Naive thymus-derived CD4-positive, alpha-beta T cell (primary cell): ENCODE measurements around the gene ZBTB21. TPM values are rescaled to one million over a fixed set of nuclear protein-coding genes. Genes with fewer than 3 reads are reported as not detected.

ENCODE experiments used
- ATAC-seq: fragments of 150-1000 bp; cut with Tn5 transposase; 2 replicates; pipeline ENCODE4 v1.10.0; 2021; ENCODE audit warnings: mild to moderate bottlenecking, moderate library complexity
- CTCF ChIA-PET: fragments of 350-600 bp; sonication (Branson Sonifier 250); formaldehyde crosslinking; loops from one replicate; lab custom pipeline; 2021; ENCODE audit warnings: antibody characterized with exemption; lab: Charles Lee
- POLR2A ChIA-PET: fragments of 350-600 bp; sonication (Branson Sonifier 250); formaldehyde crosslinking; loops from one replicate; lab custom pipeline; 2021; ENCODE audit warnings: antibody characterized with exemption, inconsistent platforms; lab: Charles Lee
- DNase-seq, 9 donors: peaks; one replicate each; pipeline versions ENCODE4 v3.0.0 to v3.0.0-alpha.2; 2020 to 2022; ENCODE audit warnings: mixed read lengths in 1 of 9
- H3K27ac ChIP-seq: one replicate; pipeline ENCODE4 v1.7.0; 2013; ENCODE audit warnings: mild to moderate bottlenecking, low read depth, low read length, moderate library complexity
- H3K27me3 ChIP-seq, 2 donors: one replicate each; pipeline ENCODE4 v1.7.0; 2013; ENCODE audit warnings: low read length in 2 of 2, mild to moderate bottlenecking in 2 of 2, moderate library complexity in 2 of 2; ENCODE audit not compliant: control insufficient read depth in 2 of 2, insufficient read depth in 2 of 2
- H3K36me3 ChIP-seq, 3 experiments: 1 replicate in 2 of 3; 2 replicates in 1 of 3; pipeline ENCODE4 v1.7.0; 2013; ENCODE audit warnings: low read length in 3 of 3, mild to moderate bottlenecking in 3 of 3, moderate library complexity in 1 of 3; ENCODE audit not compliant: insufficient read depth in 3 of 3, control insufficient read depth in 2 of 3
- H3K4me1 ChIP-seq, 2 donors: one replicate each; pipeline ENCODE4 v1.7.0; 2013; ENCODE audit warnings: low read length in 2 of 2, mild to moderate bottlenecking in 2 of 2, moderate library complexity in 1 of 2; ENCODE audit not compliant: control insufficient read depth in 2 of 2, insufficient read depth in 2 of 2
- H3K4me3 ChIP-seq: 2 replicates; pipeline ENCODE4 v1.7.0; 2013; ENCODE audit warnings: mild to moderate bottlenecking, low read length
- H3K9me3 ChIP-seq, 3 experiments: 1 replicate in 2 of 3; 2 replicates in 1 of 3; pipeline ENCODE4 v1.7.0; 2013; ENCODE audit warnings: low read length in 3 of 3; ENCODE audit not compliant: control insufficient read depth in 2 of 3
- H3K27ac Mint-ChIP-seq, 9 donors: one replicate each; pipeline ENCODE4 v1.8.0; 2020 to 2022; ENCODE audit warnings: mixed read lengths in 9 of 9, mild to moderate bottlenecking in 8 of 9, moderate library complexity in 5 of 9, inconsistent platforms in 2 of 9
- H3K27me3 Mint-ChIP-seq, 5 donors: one replicate each; pipeline ENCODE4 v1.8.0; 2021 to 2022; ENCODE audit warnings: mixed read lengths in 5 of 5, mild to moderate bottlenecking in 1 of 5
- H3K36me3 Mint-ChIP-seq, 5 donors: one replicate each; pipeline ENCODE4 v1.8.0; 2020 to 2022; ENCODE audit warnings: mixed read lengths in 5 of 5, mild to moderate bottlenecking in 3 of 5, inconsistent platforms in 1 of 5
- H3K4me1 Mint-ChIP-seq, 7 donors: one replicate each; pipeline ENCODE4 v1.8.0; 2020 to 2022; ENCODE audit warnings: mixed read lengths in 7 of 7, mild to moderate bottlenecking in 3 of 7, inconsistent platforms in 1 of 7
- H3K4me3 Mint-ChIP-seq, 10 donors: one replicate each; pipeline ENCODE4 v1.8.0; 2020 to 2022; ENCODE audit warnings: mild to moderate bottlenecking in 10 of 10, mixed read lengths in 10 of 10, moderate library complexity in 6 of 10, inconsistent platforms in 2 of 10
- H3K9me3 Mint-ChIP-seq, 11 donors: one replicate each; pipeline ENCODE4 v1.8.0; 2020 to 2022; ENCODE audit warnings: mixed read lengths in 11 of 11, mild to moderate bottlenecking in 4 of 11, inconsistent platforms in 1 of 11, moderate library complexity in 1 of 11
- intact Hi-C, 2 donors: fragments of 100-400 bp; cut with micrococcal nuclease; formaldehyde crosslinking; loops; one replicate each; pipeline ENCODE4 v1.15.1; 2023
- polyA plus RNA-seq, 2 donors: library from polyadenylated mRNA; unstranded; fragments of 300-500 nt; fragmentation: Illumina TruSeq; gene quantifications; one replicate each; pipeline ENCODE4 v1.2.3, GENCODE V29; 2021
- total RNA-seq, 6 experiments: library from RNA in 5 of 6; stranded (reverse) in 5 of 6; gene quantifications; 1 replicate in 5 of 6; 2 replicates in 1 of 6; pipeline ENCODE4 v1.2.3 and lab custom pipeline; 2021 to 2026

ZBTB21 gene
- total and polyA plus RNA-seq, 7 experiments from 2014 or later, result 4.3 to 137 (median 24.3) TPM

GRCh38 chr21:41956926-41957729, 53.0 kb downstream of the ZBTB21 start:
- Mint-ChIP-seq H3K27ac (no peak overlapping the region), H3K36me3 (peaks cover 0 to 3% (median 0%) of the 10 kb centered on the region in 5 donors), H3K9me3 (peaks cover 0 to 2% (median 0%) of the 10 kb centered on the region in 11 donors), H3K27me3 (peaks cover 5 to 29% (median 7%) of the 10 kb centered on the region in 5 donors), H3K4me1 (peaks cover 9 to 34% (median 12%) of the 10 kb centered on the region in 7 donors), H3K4me3 (no peak overlapping the region)
- ChIA-PET POLR2A (no interaction called here), CTCF (no interaction called here)
- DNase-seq, result no peak
- peaks cover 0 to 6% of the 10 kb centered on the region in 2 donors for H3K4me1 ChIP-seq
- H3K27me3 ChIP-seq, result no peaks in the 10 kb centered on the region
- no peaks in the 10 kb centered on the region for H3K36me3 ChIP-seq
- no peak for ATAC-seq
- H3K9me3 ChIP-seq, result no peaks in the 10 kb centered on the region
- H3K4me3 ChIP-seq, result no peak overlapping the region
- intact Hi-C loops, result no loop called here
- H3K27ac ChIP-seq, result no peak overlapping the region

GRCh38 chr21:41955516-41955915, 54.6 kb downstream of the ZBTB21 start:
- peaks cover 0 to 4% (median 0%) of the 10 kb centered on the region in 5 donors for H3K36me3 Mint-ChIP-seq

DNA sequence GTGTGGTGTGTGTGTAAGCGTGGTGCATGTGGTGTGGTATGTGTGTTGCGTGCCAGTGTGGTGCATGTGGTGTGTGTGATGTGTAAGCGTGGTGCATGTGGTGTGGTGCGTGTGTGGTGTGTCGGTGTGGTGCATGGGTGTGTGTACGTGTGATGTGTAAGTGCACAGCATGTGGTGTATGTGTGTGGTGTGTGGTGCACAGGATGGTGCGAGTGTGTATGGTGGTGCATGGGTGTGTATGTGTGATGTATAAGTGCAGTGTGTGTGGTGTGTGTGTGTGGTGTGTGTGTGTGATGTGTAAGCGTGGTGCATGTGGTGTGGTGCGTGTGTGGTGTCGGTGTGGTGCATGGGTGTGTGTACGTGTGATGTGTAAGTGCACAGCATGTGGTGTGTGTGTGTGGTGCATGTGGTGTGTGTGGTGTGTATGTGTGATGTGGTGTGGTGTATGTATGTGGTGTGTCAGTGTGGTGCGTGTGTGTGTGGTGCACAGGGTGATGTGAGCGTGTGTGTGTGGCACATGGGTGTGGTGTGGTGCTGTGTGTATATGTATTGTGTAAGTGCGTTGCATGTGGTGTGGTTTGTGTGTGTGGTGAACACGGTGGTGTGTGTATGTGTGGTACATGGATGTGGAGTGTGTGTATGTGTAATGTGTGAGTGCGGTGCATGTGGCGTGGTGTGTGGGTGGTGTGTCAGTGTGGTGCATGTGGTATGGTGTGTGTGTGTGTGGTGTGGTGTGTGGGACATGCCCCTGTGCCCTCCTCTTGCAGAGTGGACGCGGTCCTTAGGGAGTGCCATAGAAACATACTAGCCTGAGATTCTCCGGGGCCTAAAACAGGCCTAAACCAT, 55.3 kb downstream of the ZBTB21 start:
- intact Hi-C loops, result no loop called here
- H3K4me1 ChIP-seq, result peaks cover 0 to 6% of the 10 kb centered on the region in 2 donors
- Mint-ChIP-seq H3K4me1 (peaks cover 4 to 25% (median 9%) of the 10 kb centered on the region in 7 donors), H3K9me3 (peaks cover 0 to 2% (median 0%) of the 10 kb centered on the region in 11 donors), H3K4me3 (peak overlapping the region in 9 of 10 donors; percentile 11 to 88 (median 56)), H3K27me3 (peaks cover 0 to 26% (median 7%) of the 10 kb centered on the region in 5 donors), H3K36me3 (peaks cover 0 to 4% (median 0%) of the 10 kb centered on the region in 5 donors), H3K27ac (peak overlapping the region in 4 of 9 donors; percentile 3 to 33 (median 14))
- DNase-seq (no peak), ATAC-seq (no peak)
- H3K36me3 ChIP-seq, result no peaks in the 10 kb centered on the region
- no peaks in the 10 kb centered on the region for H3K9me3 ChIP-seq
- H3K27ac ChIP-seq, result no peak overlapping the region
- no peaks in the 10 kb centered on the region for H3K27me3 ChIP-seq
- POLR2A ChIA-PET, result no interaction called here
- no peak overlapping the region for H3K4me3 ChIP-seq
- CTCF ChIA-PET, result no interaction called here

More at GRCh38 chr21:41955516-41955915, 54.6 kb downstream of the ZBTB21 start:
- Histone ChIP-seq H3K4me3 (no peak overlapping the region), H3K36me3 (no peaks in the 10 kb centered on the region), H3K27ac (no peak overlapping the region), H3K9me3 (no peaks in the 10 kb centered on the region), H3K27me3 (no peaks in the 10 kb centered on the region), H3K4me1 (peaks cover 0 to 6% of the 10 kb centered on the region in 2 donors)
- Mint-ChIP-seq H3K9me3 (peaks cover 0 to 2% (median 0%) of the 10 kb centered on the region in 11 donors), H3K27me3 (peaks cover 0 to 28% (median 7%) of the 10 kb centered on the region in 5 donors), H3K4me3 (no peak overlapping the region), H3K27ac (peak overlapping the region in 1 of 9 donors; percentile 33), H3K4me1 (peaks cover 4 to 25% (median 9%) of the 10 kb centered on the region in 7 donors)
- DNase-seq (no peak), ATAC-seq (no peak)
- CTCF ChIA-PET, result interaction anchor here (0.7 kb wide), 1 partner anchor 140 kb away, joined by 3 read pairs; no protein-coding TSS in a partner anchor
- intact Hi-C loops, result no loop called here
- POLR2A ChIA-PET, result no interaction called here

GRCh38 chr21:41953831-41954653, 56.1 kb downstream of the ZBTB21 start, which contains the start of gene C2CD2:
TSS of gene C2CD2 (minus strand) at chr21:41954018. CDS start at chr21:41953648, 370 bp downstream.
- H3K4me3 Mint-ChIP-seq, result peak within 1 kb of the TSS; percentile 16 to 88 (median 69)
- Histone ChIP-seq H3K27me3 (no peaks in the 10 kb centered on the region), H3K9me3 (no peaks in the 10 kb centered on the region), H3K4me1 (peaks cover 0 to 6% of the 10 kb centered on the region in 2 donors), H3K36me3 (no peaks in the 10 kb centered on the region), H3K4me3 (peak within 1 kb of the TSS; percentile 26), H3K27ac (no peak within 1 kb of the TSS)
- H3K27me3 Mint-ChIP-seq, result peaks cover 0 to 26% (median 7%) of the 10 kb centered on the region in 5 donors
- peak in 2 of 9 donors; percentile 9 to 47 for DNase-seq
- H3K27ac Mint-ChIP-seq, result peak within 1 kb of the TSS in 4 of 9 donors; percentile 7 to 41 (median 28)
- H3K4me1 Mint-ChIP-seq, result peaks cover 4 to 25% (median 9%) of the 10 kb centered on the region in 7 donors
- peak; percentile 59 for ATAC-seq
- intact Hi-C loops, result loop anchor here in 1 of 2 donors (2.0 kb wide), 1 partner anchor 27 kb away; no protein-coding TSS in a partner anchor
- ChIA-PET CTCF (no interaction called here), POLR2A (no interaction called here)
- peaks cover 0 to 3% (median 0%) of the 10 kb centered on the region in 11 donors for H3K9me3 Mint-ChIP-seq
- peaks cover 0 to 4% (median 0%) of the 10 kb centered on the region in 5 donors for H3K36me3 Mint-ChIP-seq

- H3K27me3 ChIP-seq, result no peaks in the 10 kb centered on the region
- Mint-ChIP-seq H3K27ac (peak overlapping the region in 1 of 9 donors; percentile 34), H3K36me3 (peaks cover 0 to 4% (median 0%) of the 10 kb centered on the region in 5 donors), H3K27me3 (peaks cover 0 to 26% (median 7%) of the 10 kb centered on the region in 5 donors), H3K9me3 (peaks cover 0 to 3% (median 0%) of the 10 kb centered on the region in 11 donors), H3K4me1 (peaks cover 4 to 25% (median 9%) of the 10 kb centered on the region in 7 donors), H3K4me3 (peak overlapping the region; percentile 16 to 78 (median 64))
- H3K9me3 ChIP-seq, result no peaks in the 10 kb centered on the region
- CTCF ChIA-PET, result no interaction called here
- no peak overlapping the region for H3K27ac ChIP-seq
- H3K4me3 ChIP-seq, result no peak overlapping the region
- intact Hi-C loops, result loop anchor here in 1 of 2 donors (2.0 kb wide), 1 partner anchor 27 kb away; no protein-coding TSS in a partner anchor
- no peaks in the 10 kb centered on the region for H3K36me3 ChIP-seq
- ATAC-seq (peak; percentile 44), DNase-seq (peak in 3 of 9 donors; percentile 6 to 46 (median 8))
- H3K4me1 ChIP-seq, result peaks cover 0 to 6% of the 10 kb centered on the region in 2 donors
- POLR2A ChIA-PET, result no interaction called here
Measured at GRCh38 chr21:41953249-41953830, 56.8 kb downstream of the ZBTB21 start.
